Osteoblast (primary cell): Measurements from ENCODE around the gene TMTC2. TPM values are rescaled to one million over a fixed set of nuclear protein-coding genes. Genes with fewer than 3 reads are reported as not detected.

Experiments
- DNase-seq: peaks from one replicate; pipeline ENCODE4 v3.0.0; 2011; ENCODE audit warnings: low spot score, mixed read lengths; ENCODE audit not compliant: insufficient read length; ENCODE audit errors: missing footprints
- H2AFZ ChIP-seq: 2 replicates; pipeline ENCODE4 v1.6.0; 2011; ENCODE audit warnings: mild to moderate bottlenecking, low read length
- H3K27ac ChIP-seq: 2 replicates; pipeline ENCODE4 v1.5.1; 2011; ENCODE audit warnings: mild to moderate bottlenecking, low read depth, low read length, moderate library complexity
- H3K27me3 ChIP-seq: 2 replicates; pipeline ENCODE4 v1.6.0; 2012; ENCODE audit warnings: mild to moderate bottlenecking, control low read depth, inconsistent platforms, low read length, moderate library complexity; ENCODE audit not compliant: insufficient read depth
- H3K36me3 ChIP-seq: 2 replicates; pipeline ENCODE4 v1.5.1; 2011; ENCODE audit warnings: mild to moderate bottlenecking, low read length, control low read depth, moderate library complexity; ENCODE audit not compliant: insufficient read depth
- H3K4me1 ChIP-seq: 2 replicates; pipeline ENCODE4 v1.5.1; 2011; ENCODE audit warnings: mild to moderate bottlenecking, low read length, control low read depth, moderate library complexity; ENCODE audit not compliant: insufficient read depth
- H3K4me2 ChIP-seq: 2 replicates; pipeline ENCODE4 v1.6.0; 2011; ENCODE audit warnings: mild to moderate bottlenecking, low read length; ENCODE audit not compliant: insufficient read depth
- H3K4me3 ChIP-seq: fragments of 200-600 bp; sonication (generic); 3 replicates; pipeline ENCODE4 v1.5.1; 2012; ENCODE audit warnings: mild to moderate bottlenecking, low read length, inconsistent platforms; ENCODE audit not compliant: insufficient read depth
- H3K79me2 ChIP-seq: 2 replicates; pipeline ENCODE4 v1.6.0; 2012; ENCODE audit warnings: mild to moderate bottlenecking, low read length, control low read depth, inconsistent platforms; ENCODE audit not compliant: insufficient read depth
- H3K9me3 ChIP-seq: 2 replicates; pipeline ENCODE4 v1.5.1; 2011; ENCODE audit warnings: low read depth, low read length, control low read depth
- H4K20me1 ChIP-seq: 2 replicates; pipeline ENCODE4 v1.6.0; 2012; ENCODE audit warnings: mild to moderate bottlenecking, low read length, control low read depth; ENCODE audit not compliant: insufficient read depth
- CTCF ChIP-seq: IDR thresholded peaks from 2 replicates; pipeline ENCODE4 v1.5.1; 2011; ENCODE audit warnings: mild to moderate bottlenecking, low read depth, low read length, moderate library complexity; ENCODE audit errors: extremely low read depth
- total RNA-seq: library from RNA; depleted of rRNA; stranded (reverse); fragments of >200 nt; gene quantifications from 2 replicates; pipeline ENCODE4 v1.2.3, GENCODE V29; 2012

The TMTC2 gene
- total RNA-seq, 1 donor = 2.5 TPM

GRCh38 chr12:83010169-83010804 is 323.6 kb downstream of the TMTC2 start:
- peaks cover 2% of the 10 kb centered on the region for H3K9me3 ChIP-seq
- no peak for TF ChIP-seq CTCF
- no peaks in the 10 kb centered on the region for H3K79me2 ChIP-seq
- no peaks in the 10 kb centered on the region for H3K4me1 ChIP-seq
- H2AFZ ChIP-seq = no peak overlapping the region
- no peaks in the 10 kb centered on the region for H3K27me3 ChIP-seq
- no peak overlapping the region for H3K4me3 ChIP-seq
- no peaks in the 10 kb centered on the region for H3K36me3 ChIP-seq
- H3K27ac ChIP-seq = no peak overlapping the region
- no peak for DNase-seq
- no peak overlapping the region for H3K4me2 ChIP-seq
- H4K20me1 ChIP-seq = no peaks in the 10 kb centered on the region

- DNase-seq = no peak
- TF ChIP-seq CTCF = no peak
- no peaks in the 10 kb centered on the region for H3K4me1 ChIP-seq
- H3K27ac ChIP-seq = no peak overlapping the region
- no peaks in the 10 kb centered on the region for H4K20me1 ChIP-seq
- H3K4me3 ChIP-seq = no peak overlapping the region
- H3K79me2 ChIP-seq = no peaks in the 10 kb centered on the region
- H3K4me2 ChIP-seq = no peak overlapping the region
- H3K36me3 ChIP-seq = no peaks in the 10 kb centered on the region
- H3K27me3 ChIP-seq = no peaks in the 10 kb centered on the region
- no peaks in the 10 kb centered on the region for H3K9me3 ChIP-seq
- H2AFZ ChIP-seq = no peak overlapping the region
These were observed 328.9 kb downstream of the TMTC2 start for GRCh38 chr12:83015390-83016217.

- Histone ChIP-seq H2AFZ (no peak overlapping the region), H3K27ac (no peak overlapping the region), H3K9me3 (no peaks in the 10 kb centered on the region), H3K4me3 (no peak overlapping the region), H3K36me3 (no peaks in the 10 kb centered on the region), H3K79me2 (no peaks in the 10 kb centered on the region), H3K27me3 (no peaks in the 10 kb centered on the region), H3K4me2 (no peak overlapping the region), H3K4me1 (no peaks in the 10 kb centered on the region), H4K20me1 (no peaks in the 10 kb centered on the region)
- DNase-seq = no peak
- TF ChIP-seq CTCF = no peak
These were observed 329.6 kb downstream of the TMTC2 start for GRCh38 chr12:83016218-83016835.

- Histone ChIP-seq H3K36me3 (no peaks in the 10 kb centered on the region), H2AFZ (no peak overlapping the region), H3K9me3 (no peaks in the 10 kb centered on the region), H3K4me3 (no peak overlapping the region), H3K27ac (no peak overlapping the region), H3K79me2 (no peaks in the 10 kb centered on the region), H3K4me2 (no peak overlapping the region), H3K27me3 (no peaks in the 10 kb centered on the region), H4K20me1 (no peaks in the 10 kb centered on the region), H3K4me1 (no peaks in the 10 kb centered on the region)
- DNase-seq = no peak
- TF ChIP-seq CTCF = no peak
These were observed 330.3 kb downstream of the TMTC2 start for GRCh38 chr12:83016991-83017390.
